HEK293 (cell line): ENCODE data around the gene RALA.

Source experiments
- CTCF ChIP-seq: fragments of 450-650 bp; formaldehyde crosslinking; IDR thresholded peaks from 2 replicates; pipeline ENCODE4 v1.5.1; 2016; ENCODE audit warnings: missing biosample characterization, missing genetic modification characterization
- TF ChIP-seq, protein P1 (sequence below): fragments of 450-650 bp; formaldehyde crosslinking; IDR thresholded peaks from 2 replicates; pipeline ENCODE4 v1.5.1; 2016; ENCODE audit warnings: missing biosample characterization, missing genetic modification characterization

GRCh38 chr7:39695852-39696586 lies 72.6 kb downstream of the RALA start:
- TF ChIP-seq CTCF (tag by site-specific recombination): no peak
- TF ChIP-seq, protein P1, sequence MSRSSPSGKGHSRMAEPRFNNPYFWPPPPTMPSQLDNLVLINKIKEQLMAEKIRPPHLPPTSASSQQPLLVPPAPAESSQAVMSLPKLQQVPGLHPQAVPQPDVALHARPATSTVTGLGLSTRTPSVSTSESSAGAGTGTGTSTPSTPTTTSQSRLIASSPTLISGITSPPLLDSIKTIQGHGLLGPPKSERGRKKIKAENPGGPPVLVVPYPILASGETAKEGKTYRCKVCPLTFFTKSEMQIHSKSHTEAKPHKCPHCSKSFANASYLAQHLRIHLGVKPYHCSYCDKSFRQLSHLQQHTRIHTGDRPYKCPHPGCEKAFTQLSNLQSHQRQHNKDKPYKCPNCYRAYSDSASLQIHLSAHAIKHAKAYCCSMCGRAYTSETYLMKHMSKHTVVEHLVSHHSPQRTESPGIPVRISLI: no peak
